ENCODE results near the gene PTPN21.

PTPN21 gene

DNA sequence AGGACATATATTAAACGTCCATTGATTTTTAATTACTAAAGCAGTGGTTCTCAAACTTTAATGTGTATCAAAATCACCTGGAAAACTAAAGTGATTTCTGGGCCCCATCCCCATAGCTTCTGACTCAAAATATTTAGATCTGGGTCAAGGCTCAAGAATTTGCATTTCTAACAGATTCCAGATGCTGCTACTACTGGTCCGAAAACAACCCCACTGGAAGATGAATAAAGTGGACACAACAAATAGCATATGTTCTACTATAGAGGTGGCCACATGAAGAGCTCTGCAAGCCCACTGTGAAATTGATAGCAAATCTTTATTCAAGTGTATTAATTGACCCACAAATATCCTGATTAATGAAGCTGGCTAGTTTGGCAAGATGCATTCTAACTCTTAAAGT is 99.9 kb downstream of the PTPN21 start:
- DNase-seq: no peak

DNA sequence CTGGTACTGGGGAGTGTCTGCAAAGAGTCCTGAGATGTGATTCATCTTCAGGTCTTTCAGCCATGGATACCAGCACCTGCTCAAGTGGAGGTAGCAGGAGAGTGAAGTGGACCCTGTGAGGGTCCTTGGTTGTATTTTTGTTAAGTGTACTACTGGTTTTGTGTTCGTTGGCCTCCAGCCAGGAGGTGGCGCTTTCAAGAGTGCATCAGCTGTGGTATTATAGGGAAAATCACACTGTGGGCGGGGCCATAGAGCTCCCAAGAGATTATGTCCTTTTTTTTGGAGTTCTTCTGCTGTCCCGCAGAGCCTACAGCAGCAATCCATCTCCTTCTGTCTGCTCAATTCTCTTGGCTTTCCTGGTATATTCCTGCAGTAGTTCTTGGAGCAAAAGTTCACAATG is 102.6 kb downstream of the PTPN21 start:
- no peak for DNase-seq

DNA sequence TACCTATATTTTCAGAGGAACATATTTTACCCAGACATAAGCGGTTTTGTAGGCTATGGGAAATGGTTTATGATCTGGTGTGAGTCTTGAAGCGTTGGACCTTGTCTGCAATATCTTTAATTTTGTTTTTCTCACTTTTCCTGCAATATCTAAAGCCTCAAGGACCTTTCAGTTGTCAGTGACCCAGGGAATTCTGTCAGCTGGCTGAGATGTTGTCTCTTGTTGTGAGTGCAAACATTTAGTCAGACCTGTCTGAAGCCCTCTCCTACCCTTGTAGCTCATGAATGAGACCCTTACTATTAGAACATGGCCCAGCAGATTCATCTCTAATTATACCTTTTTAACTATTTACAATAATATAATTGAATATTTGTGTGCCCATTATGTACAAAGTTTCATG is 115.7 kb downstream of the PTPN21 start:
- DNase-seq: no peak

DNA sequence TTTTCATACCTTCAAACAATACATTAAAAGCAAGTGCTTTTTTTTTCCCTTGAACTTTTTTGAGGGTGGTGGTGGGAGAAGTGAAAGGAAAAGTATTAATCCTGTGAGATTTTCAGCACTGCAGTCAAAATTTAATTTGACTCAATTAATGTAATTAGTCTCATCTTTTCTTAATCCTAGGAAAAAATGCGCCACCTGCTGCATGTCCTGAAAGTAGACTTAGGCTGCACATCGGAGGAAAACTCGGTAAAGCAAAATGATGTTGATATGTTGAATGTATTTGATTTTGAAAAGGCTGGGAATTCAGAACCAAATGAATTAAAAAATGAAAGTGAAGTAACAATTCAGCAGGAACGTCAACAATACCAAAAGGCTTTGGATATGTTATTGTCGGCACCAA is 117.1 kb downstream of the PTPN21 start:
- DNase-seq: no peak

DNA sequence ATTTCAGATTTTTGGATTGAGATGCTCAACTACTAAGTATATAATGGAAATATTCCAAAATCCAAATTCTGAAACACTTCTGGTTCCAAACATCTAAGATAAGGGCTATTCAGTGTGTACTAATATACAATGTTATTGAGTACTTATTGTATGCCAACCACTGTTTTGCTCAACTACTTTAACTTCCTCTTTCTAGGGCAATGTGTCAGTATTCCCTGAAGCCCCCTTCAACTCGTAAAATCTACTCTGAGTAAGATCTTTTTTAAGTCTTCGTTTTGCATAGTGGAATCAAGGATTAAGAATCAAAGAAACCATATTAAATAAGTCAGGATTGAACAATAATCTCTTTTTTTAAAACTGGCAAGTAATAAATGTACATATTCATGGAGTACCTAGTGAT is 123.8 kb downstream of the PTPN21 start:
- DNase-seq: no peak

DNA sequence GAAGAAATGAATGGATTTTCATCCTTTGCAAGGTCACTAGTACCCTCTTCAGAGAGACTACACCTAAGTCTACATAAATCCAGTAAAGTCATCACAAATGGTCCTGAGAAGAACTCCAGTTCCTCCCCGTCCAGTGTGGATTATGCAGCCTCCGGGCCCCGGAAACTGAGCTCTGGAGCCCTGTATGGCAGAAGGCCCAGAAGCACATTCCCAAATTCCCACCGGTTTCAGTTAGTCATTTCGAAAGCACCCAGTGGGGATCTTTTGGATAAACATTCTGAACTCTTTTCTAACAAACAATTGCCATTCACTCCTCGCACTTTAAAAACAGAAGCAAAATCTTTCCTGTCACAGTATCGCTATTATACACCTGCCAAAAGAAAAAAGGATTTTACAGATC is 128.5 kb downstream of the PTPN21 start:
- no peak for DNase-seq

DNA sequence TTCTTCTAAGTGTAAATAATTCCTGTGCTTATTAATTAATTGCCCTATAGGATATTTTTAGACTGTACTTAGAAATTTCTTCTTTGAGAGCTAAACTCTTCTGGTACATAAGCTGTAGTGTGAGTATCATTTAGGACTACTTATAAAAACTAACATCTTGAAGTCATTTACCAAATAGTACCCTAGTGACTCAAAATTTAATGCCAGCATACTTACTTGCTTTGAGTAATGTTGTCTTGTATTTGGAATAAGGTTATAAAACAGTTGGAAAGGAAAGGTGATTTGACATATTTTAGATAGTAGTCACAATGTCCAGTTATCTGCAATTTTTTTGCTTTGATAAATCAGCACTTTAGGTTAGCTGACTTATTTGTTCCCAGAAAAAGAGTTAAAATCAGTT is 130.2 kb downstream of the PTPN21 start:
- DNase-seq: no peak

DNA sequence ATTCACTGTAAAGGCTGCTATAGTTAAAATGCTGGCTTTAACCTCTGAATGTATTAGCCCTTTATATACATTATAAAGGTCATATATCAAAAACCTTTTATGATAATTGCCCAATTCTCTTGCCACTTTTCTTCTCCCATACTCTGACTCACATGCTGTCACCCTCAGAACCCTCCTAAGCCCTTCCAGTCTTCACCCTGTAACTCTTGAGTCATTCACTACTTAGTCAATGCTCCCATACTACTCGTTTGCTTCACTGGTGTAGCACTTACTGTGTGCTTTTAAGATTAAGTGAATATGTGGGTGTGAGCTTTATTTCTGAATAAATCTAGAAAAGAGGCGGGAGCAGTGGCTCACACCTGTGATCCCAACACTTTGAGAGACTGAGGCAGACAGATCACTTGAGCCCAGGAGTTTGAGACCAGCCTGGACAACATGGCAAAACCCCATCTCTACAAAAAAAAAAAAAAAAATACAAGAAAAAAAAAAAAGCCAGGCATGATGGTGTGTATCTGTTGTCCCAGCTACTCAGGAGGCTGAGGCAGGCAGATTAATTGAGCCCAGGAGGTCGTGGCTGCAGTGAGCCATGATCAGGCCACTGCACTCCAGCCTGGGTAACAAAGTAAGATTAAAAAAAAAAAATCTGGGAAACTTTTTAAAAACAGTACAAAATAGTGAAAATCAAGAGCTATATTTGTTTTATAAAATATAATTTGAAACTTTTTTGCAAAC is 131.7 kb downstream of the PTPN21 start:
- DNase-seq: no peak

DNA sequence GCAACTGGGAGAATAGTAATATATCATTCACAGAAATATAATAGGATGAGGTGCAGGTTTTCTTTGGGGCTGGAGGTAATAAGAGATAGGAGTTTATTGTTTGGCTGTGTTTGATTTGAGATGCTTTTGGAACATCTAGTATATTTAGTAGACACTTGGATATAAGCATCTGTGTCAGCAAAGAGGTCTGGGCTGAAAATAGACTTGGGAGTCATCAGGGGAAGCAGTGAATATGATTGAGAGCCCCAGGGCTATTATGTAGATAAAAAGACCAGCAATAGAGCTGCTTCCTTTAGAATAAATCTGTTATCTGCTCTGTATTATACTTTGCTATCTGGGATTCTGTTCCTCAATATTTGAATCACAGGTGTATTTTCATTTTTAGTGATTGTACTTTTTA is 132.8 kb downstream of the PTPN21 start:
- DNase-seq: no peak

DNA sequence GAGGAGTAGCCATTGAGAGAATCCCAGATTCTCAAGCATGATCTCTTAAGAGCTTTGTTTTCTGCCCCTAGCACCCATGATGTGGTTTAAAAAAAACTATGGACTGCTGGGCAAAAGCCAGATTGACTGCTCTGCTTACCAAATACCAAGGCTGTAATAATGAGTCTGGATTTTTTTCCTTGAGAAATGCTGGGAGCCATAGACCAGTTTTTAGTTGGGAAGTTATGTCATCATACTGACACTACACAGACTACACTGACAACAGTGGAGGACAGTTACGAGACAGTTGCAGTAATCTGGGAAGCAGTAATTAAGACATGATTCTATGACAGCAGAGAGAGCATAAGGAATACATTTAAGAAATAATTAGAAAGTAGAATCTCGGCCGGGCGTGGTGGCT is 133.5 kb downstream of the PTPN21 start:
- no peak for DNase-seq

DNA sequence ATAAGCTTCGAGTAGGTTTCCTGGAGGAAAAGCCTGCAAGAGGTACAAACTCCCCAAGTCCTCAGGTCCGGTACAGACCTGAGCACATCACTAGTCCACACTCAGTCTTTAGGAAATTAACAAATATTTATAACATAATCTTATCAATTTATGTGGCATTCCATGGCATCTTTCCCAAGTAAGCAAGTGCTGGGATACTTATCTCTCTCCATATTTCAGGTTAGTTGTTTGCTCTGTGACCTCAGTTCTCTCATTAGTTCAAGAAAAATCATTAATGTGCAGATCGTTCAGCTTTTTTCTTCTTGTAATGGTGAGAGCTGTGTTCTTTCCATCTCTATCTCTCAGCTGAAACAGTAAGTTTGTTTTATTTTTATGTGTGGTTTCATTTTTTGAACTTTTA is 134.6 kb downstream of the PTPN21 start:
- no peak for DNase-seq

DNA sequence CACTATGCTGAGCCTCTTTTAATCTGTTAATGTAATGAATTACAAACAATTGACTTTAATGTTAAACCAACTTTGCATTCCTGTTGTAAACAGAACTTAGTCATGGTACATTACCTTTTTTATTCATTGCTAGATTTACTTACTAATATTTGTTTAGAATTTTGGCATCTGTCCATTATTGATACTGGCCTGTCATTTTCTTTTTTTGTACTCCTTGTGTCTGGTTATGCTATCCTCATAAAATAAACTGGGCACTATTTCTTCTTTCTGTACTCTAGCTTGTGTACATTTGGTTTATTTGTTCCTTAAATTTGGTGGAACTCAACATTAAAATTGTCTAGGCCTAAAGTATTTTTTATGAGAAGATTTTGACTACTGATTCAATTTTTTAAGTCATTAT is 137.2 kb downstream of the PTPN21 start:
- no peak for DNase-seq

Measured in NCI-H1048 (cell line).